Neural progenitor cell (in vitro differentiated cells): ENCODE measurements around the gene PPP2R5A. TPM values are rescaled to one million over a fixed set of nuclear protein-coding genes. Genes with fewer than 3 reads are reported as not detected.
"Not testable (repeated sequence)": the region's sequence is repeated elsewhere in the genome, so short reads cannot be mapped to it uniquely, and the experiment has no call there.

Experiments used
- DNase-seq: peaks from one replicate; pipeline ENCODE4 v3.0.0-alpha.2; 2016; ENCODE audit warnings: low spot score
- H2AFZ ChIP-seq: fragments of 200-600 bp; sonication (generic); replicated peaks from 2 replicates; pipeline ENCODE4 v1.6.1; 2016; ENCODE audit warnings: antibody characterized with exemption
- H3F3A ChIP-seq: fragments of 200-600 bp; sonication (generic); 2 replicates; pipeline ENCODE4 v1.6.1; 2016; ENCODE audit warnings: antibody characterized with exemption, low read depth
- H3K27ac ChIP-seq: fragments of 200-600 bp; sonication (generic); 2 replicates; pipeline ENCODE4 v1.5.1; 2016; ENCODE audit warnings: mild to moderate bottlenecking
- H3K27me3 ChIP-seq: fragments of 200-600 bp; sonication (generic); 2 replicates; pipeline ENCODE4 v1.6.1; 2016; ENCODE audit warnings: mild to moderate bottlenecking, moderate library complexity
- H3K36me3 ChIP-seq: fragments of 200-600 bp; sonication (generic); 2 replicates; pipeline ENCODE4 v1.5.1; 2016
- H3K4me1 ChIP-seq: fragments of 200-600 bp; sonication (generic); 2 replicates; pipeline ENCODE4 v1.6.1; 2016; ENCODE audit warnings: mixed run types
- H3K4me2 ChIP-seq: fragments of 200-600 bp; sonication (generic); 2 replicates; pipeline ENCODE4 v1.6.1; 2016
- H3K4me3 ChIP-seq: fragments of 200-600 bp; sonication (generic); 2 replicates; pipeline ENCODE4 v1.5.1; 2016
- H3K79me2 ChIP-seq: fragments of 200-600 bp; sonication (generic); 2 replicates; pipeline ENCODE4 v1.6.1; 2016; ENCODE audit warnings: low read depth
- H3K9ac ChIP-seq: fragments of 200-600 bp; sonication (generic); 2 replicates; pipeline ENCODE4 v1.6.1; 2016
- H3K9me3 ChIP-seq: fragments of 200-600 bp; sonication (generic); 2 replicates; pipeline ENCODE4 v1.5.1; 2016; ENCODE audit warnings: low read depth
- H4K20me1 ChIP-seq: fragments of 200-600 bp; sonication (generic); 2 replicates; pipeline ENCODE4 v1.6.1; 2016; ENCODE audit warnings: low read depth
- H3K27ac Mint-ChIP-seq: 3 replicates; pipeline ENCODE4 v1.8.0; 2021; ENCODE audit warnings: mixed read lengths
- H3K27me3 Mint-ChIP-seq: 2 replicates; pipeline ENCODE4 v1.8.0; 2022; ENCODE audit warnings: low read depth, mild to moderate bottlenecking, inconsistent platforms, moderate library complexity, mixed read lengths; ENCODE audit not compliant: insufficient read depth
- H3K36me3 Mint-ChIP-seq: 3 replicates; pipeline ENCODE4 v1.8.0; 2021; ENCODE audit warnings: mixed read lengths
- H3K4me1 Mint-ChIP-seq: 3 replicates; pipeline ENCODE4 v1.8.0; 2021; ENCODE audit warnings: mixed read lengths
- H3K4me3 Mint-ChIP-seq: 3 replicates; pipeline ENCODE4 v1.8.0; 2021; ENCODE audit warnings: mild to moderate bottlenecking, moderate library complexity, mixed read lengths
- H3K9me3 Mint-ChIP-seq: 3 replicates; pipeline ENCODE4 v1.8.0; 2020; ENCODE audit warnings: mixed read lengths
- CTCF ChIP-seq: fragments of 200-600 bp; sonication (generic); IDR thresholded peaks from 2 replicates; pipeline ENCODE4 v1.5.1; 2017; ENCODE audit warnings: antibody characterized with exemption, mild to moderate bottlenecking
- EZH2 ChIP-seq: fragments of 200-600 bp; sonication (generic); IDR thresholded peaks from 2 replicates; pipeline ENCODE4 v1.6.1; 2017; ENCODE audit warnings: antibody characterized with exemption, mild to moderate bottlenecking, moderate library complexity
- EZH2phosphoT487 ChIP-seq: fragments of 200-600 bp; sonication (generic); IDR thresholded peaks from 2 replicates; pipeline ENCODE4 v1.6.1; 2017; ENCODE audit warnings: antibody characterized with exemption
- total RNA-seq: library from RNA; depleted of rRNA; stranded (reverse); fragments of >200 nt; gene quantifications from 2 replicates; pipeline ENCODE4 v1.2.3, GENCODE V29; 2015; ENCODE audit warnings: low replicate concordance

PPP2R5A gene
- total RNA-seq, 1 donor from 2014 or later = 27.9 TPM

GRCh38 chr1:212315184-212315583 is 30.0 kb downstream of the PPP2R5A start:
- Mint-ChIP-seq H3K36me3 (peaks cover 3% of the 10 kb centered on the region), H3K27ac (no peak overlapping the region), H3K4me3 (no peak overlapping the region), H3K9me3 (peaks cover 7% of the 10 kb centered on the region), H3K27me3 (peaks cover 2% of the 10 kb centered on the region), H3K4me1 (peaks cover 4% of the 10 kb centered on the region)
- H3K9me3 ChIP-seq = no peaks in the 10 kb centered on the region
- H3K9ac ChIP-seq = no peak overlapping the region
- no peak overlapping the region for H3K27ac ChIP-seq
- peaks cover 9% of the 10 kb centered on the region for H4K20me1 ChIP-seq
- peaks cover 38% of the 10 kb centered on the region for H3K79me2 ChIP-seq
- no peaks in the 10 kb centered on the region for H3K36me3 ChIP-seq
- DNase-seq = no peak
- H3K4me3 ChIP-seq = no peak overlapping the region
- no peak overlapping the region for H2AFZ ChIP-seq
- H3F3A ChIP-seq = peaks cover 9% of the 10 kb centered on the region
- TF ChIP-seq CTCF = no peak
- TF ChIP-seq EZH2 = no peak
- no peak for TF ChIP-seq EZH2phosphoT487
- no peaks in the 10 kb centered on the region for H3K27me3 ChIP-seq
- no peak overlapping the region for H3K4me2 ChIP-seq
- peaks cover 20% of the 10 kb centered on the region for H3K4me1 ChIP-seq

- no peak overlapping the region for H3K4me2 ChIP-seq
- no peak overlapping the region for H3K9ac ChIP-seq
- H3K79me2 ChIP-seq = peaks cover 38% of the 10 kb centered on the region
- no peak overlapping the region for H2AFZ ChIP-seq
- no peak overlapping the region for H3K4me3 ChIP-seq
- H3K36me3 ChIP-seq = no peaks in the 10 kb centered on the region
- peaks cover 1% of the 10 kb centered on the region for H3F3A ChIP-seq
- no peak overlapping the region for H3K27ac ChIP-seq
- Mint-ChIP-seq H3K36me3 (peaks cover 3% of the 10 kb centered on the region), H3K27me3 (peaks cover 2% of the 10 kb centered on the region), H3K4me3 (no peak overlapping the region), H3K4me1 (no peaks in the 10 kb centered on the region), H3K27ac (no peak overlapping the region), H3K9me3 (peaks cover 7% of the 10 kb centered on the region)
- H4K20me1 ChIP-seq = peaks cover 1% of the 10 kb centered on the region
- H3K9me3 ChIP-seq = no peaks in the 10 kb centered on the region
- peak; percentile 55 for TF ChIP-seq CTCF
- TF ChIP-seq EZH2 = no peak
- TF ChIP-seq EZH2phosphoT487 = no peak
- DNase-seq = peak; percentile 34
- H3K27me3 ChIP-seq = no peaks in the 10 kb centered on the region
- H3K4me1 ChIP-seq = peaks cover 13% of the 10 kb centered on the region
Observed at GRCh38 chr1:212315907-212316306, 30.7 kb downstream of the PPP2R5A start.

GRCh38 chr1:212317916-212318315 is 32.7 kb downstream of the PPP2R5A start:
- Histone ChIP-seq H3K27ac (no peak overlapping the region), H3K27me3 (no peaks in the 10 kb centered on the region), H3K9me3 (no peaks in the 10 kb centered on the region), H3K36me3 (no peaks in the 10 kb centered on the region), H3K4me1 (peaks cover 13% of the 10 kb centered on the region), H3K9ac (no peak overlapping the region), H4K20me1 (no peaks in the 10 kb centered on the region), H2AFZ (no peak overlapping the region), H3K4me3 (no peak overlapping the region), H3F3A (no peaks in the 10 kb centered on the region), H3K4me2 (no peak overlapping the region), H3K79me2 (peaks cover 26% of the 10 kb centered on the region)
- TF ChIP-seq CTCF (no peak), EZH2phosphoT487 (no peak), EZH2 (no peak)
- Mint-ChIP-seq H3K27ac (no peak overlapping the region), H3K4me3 (no peak overlapping the region), H3K36me3 (peaks cover 3% of the 10 kb centered on the region), H3K4me1 (no peaks in the 10 kb centered on the region), H3K9me3 (peaks cover 4% of the 10 kb centered on the region), H3K27me3 (peaks cover 2% of the 10 kb centered on the region)
- no peak for DNase-seq

- not testable (repeated sequence) for H3K4me3 Mint-ChIP-seq, H3K9me3 Mint-ChIP-seq
- peaks cover 12% of the 10 kb centered on the region for H3K79me2 ChIP-seq
Observed at GRCh38 chr1:212321031-212321430, 35.8 kb downstream of the PPP2R5A start.

More at GRCh38 chr1:212321031-212321430, 35.8 kb downstream of the PPP2R5A start:
- H3K4me1 ChIP-seq, H3K27ac Mint-ChIP-seq, H3F3A ChIP-seq, H3K9me3 ChIP-seq, H3K27ac ChIP-seq, H3K4me1 Mint-ChIP-seq, H4K20me1 ChIP-seq, H3K9ac ChIP-seq, H3K4me3 ChIP-seq, H3K36me3 Mint-ChIP-seq, H3K27me3 ChIP-seq, H2AFZ ChIP-seq, H3K27me3 Mint-ChIP-seq, DNase-seq, H3K4me2 ChIP-seq, H3K36me3 ChIP-seq: not testable (repeated sequence)
